T-helper 2 cell treated with Interferon-gamma antibody and Interleukin-4, amounts not matched to agents 5 μg/mL and 100 μg/mL, for 36 hours (primary cell): ENCODE measurements around the gene ITPR1.

Source experiments
- DNase-seq: peaks from one replicate; pipeline ENCODE4 v3.0.0; 2021; ENCODE audit warnings: low spot score
- H3K27ac Mint-ChIP-seq: one replicate; pipeline ENCODE4 v1.8.0; 2021; ENCODE audit warnings: mild to moderate bottlenecking, mixed read lengths
- H3K27me3 Mint-ChIP-seq: one replicate; pipeline ENCODE4 v1.8.0; 2021; ENCODE audit warnings: low read depth, mixed read lengths
- H3K36me3 Mint-ChIP-seq: one replicate; pipeline ENCODE4 v1.8.0; 2021; ENCODE audit warnings: low read depth, mixed read lengths
- H3K4me1 Mint-ChIP-seq: one replicate; pipeline ENCODE4 v1.8.0; 2021; ENCODE audit warnings: low read depth, mixed read lengths
- H3K4me3 Mint-ChIP-seq: one replicate; pipeline ENCODE4 v1.8.0; 2022; ENCODE audit warnings: mild to moderate bottlenecking, moderate library complexity, mixed read lengths
- H3K9me3 Mint-ChIP-seq: one replicate; pipeline ENCODE4 v1.8.0; 2021; ENCODE audit warnings: mixed read lengths

The ITPR1 gene

DNA sequence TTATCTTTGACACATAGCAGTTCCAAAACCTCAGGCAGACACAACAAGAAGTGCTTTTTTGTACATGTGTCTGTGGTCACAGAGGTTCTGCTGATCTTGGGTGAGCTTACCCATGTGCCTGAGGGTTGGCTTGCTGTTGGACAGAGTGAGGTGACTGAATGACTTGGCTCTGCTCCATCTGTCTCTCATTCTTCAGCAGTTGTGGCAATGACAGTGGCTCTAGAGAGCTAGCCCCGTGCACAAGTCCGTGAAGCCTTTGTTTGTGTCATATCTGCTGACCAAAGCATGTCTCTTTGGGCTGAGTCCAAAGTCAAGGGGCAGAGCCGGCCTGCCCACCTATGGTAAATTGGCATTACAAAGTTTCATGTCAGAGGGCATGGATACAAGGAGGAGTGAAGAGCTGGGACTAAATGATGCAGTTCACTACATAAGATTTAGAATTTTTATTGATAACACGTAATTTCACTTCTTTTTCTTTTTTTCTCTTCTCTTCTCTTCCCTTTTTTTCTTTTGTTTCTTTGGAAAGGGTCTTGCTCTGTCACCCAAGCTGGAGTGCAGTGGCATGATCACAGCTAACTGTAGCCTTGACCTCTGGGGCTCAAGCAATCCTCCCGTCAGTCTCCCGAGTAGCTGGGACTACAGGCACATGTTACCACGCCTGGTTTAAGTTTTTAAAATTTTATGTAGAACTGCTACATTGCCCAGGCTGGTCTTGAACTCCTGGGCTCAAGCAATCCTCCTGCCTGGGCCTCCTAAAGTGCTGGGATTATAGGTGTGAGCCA is 77.9 kb downstream of the ITPR1 start:
- H3K27ac Mint-ChIP-seq: no peak overlapping the region
- H3K36me3 Mint-ChIP-seq: no peaks in the 10 kb centered on the region
- no peak for DNase-seq
- H3K4me1 Mint-ChIP-seq: peaks cover 3% of the 10 kb centered on the region
- H3K27me3 Mint-ChIP-seq: no peaks in the 10 kb centered on the region
- no peaks in the 10 kb centered on the region for H3K9me3 Mint-ChIP-seq
- H3K4me3 Mint-ChIP-seq: no peak overlapping the region

- no peak for DNase-seq
- no peaks in the 10 kb centered on the region for H3K36me3 Mint-ChIP-seq
- no peaks in the 10 kb centered on the region for H3K27me3 Mint-ChIP-seq
- no peaks in the 10 kb centered on the region for H3K9me3 Mint-ChIP-seq
- peaks cover 3% of the 10 kb centered on the region for H3K4me1 Mint-ChIP-seq
- H3K4me3 Mint-ChIP-seq: no peak overlapping the region
- H3K27ac Mint-ChIP-seq: no peak overlapping the region
Measured at GRCh38 chr3:4571690-4572334, 78.7 kb downstream of the ITPR1 start.

DNA sequence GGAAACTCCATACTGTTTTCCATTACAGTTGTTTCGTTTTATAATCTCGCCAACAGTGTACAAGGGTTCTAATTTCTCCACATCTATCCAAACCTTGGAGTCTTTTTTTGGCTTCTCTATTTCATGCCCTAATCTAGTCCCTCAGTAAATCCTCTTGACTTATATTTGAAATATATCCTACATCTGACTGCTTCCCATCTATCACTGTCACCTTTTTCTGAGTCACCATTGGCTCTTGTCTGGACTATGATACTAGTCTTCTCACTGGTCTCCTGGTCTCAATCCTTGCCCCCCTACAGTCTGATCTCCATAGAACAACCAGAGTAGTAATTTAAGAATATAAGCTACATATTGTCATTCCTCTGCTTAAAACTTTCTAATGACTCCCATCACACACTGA is 80.0 kb downstream of the ITPR1 start:
- Mint-ChIP-seq H3K27ac (no peak overlapping the region), H3K36me3 (no peaks in the 10 kb centered on the region), H3K4me3 (no peak overlapping the region), H3K9me3 (no peaks in the 10 kb centered on the region), H3K4me1 (peaks cover 3% of the 10 kb centered on the region), H3K27me3 (no peaks in the 10 kb centered on the region)
- DNase-seq: no peak

DNA sequence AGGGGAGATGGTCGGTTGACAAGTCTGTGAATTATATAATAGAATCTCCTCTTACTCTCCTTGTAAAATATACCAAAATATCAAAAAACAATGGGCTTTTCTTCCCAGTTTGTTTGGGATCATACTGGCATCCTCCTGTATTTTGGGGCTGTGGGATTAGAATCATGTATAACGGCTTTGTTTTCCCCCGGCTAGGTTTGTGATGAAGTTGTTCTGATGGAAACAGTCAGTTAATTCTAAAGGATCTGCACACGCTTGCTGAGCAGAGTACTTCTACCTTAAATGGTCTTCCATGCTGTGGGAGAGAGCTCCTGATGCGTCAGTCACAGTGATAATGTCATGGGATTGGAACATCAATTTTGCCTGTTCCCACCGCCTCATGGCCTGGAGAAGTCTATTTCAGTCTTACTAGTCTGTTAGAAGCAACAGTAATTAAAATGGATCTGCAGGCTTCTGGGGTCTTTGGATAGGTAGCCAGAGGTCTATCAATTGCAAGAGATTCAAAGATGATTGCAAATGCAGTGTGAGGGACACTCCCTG is 81.3 kb downstream of the ITPR1 start:
- Mint-ChIP-seq H3K36me3 (no peaks in the 10 kb centered on the region), H3K4me1 (peaks cover 3% of the 10 kb centered on the region), H3K9me3 (no peaks in the 10 kb centered on the region), H3K27ac (no peak overlapping the region), H3K27me3 (no peaks in the 10 kb centered on the region), H3K4me3 (no peak overlapping the region)
- DNase-seq: no peak

DNA sequence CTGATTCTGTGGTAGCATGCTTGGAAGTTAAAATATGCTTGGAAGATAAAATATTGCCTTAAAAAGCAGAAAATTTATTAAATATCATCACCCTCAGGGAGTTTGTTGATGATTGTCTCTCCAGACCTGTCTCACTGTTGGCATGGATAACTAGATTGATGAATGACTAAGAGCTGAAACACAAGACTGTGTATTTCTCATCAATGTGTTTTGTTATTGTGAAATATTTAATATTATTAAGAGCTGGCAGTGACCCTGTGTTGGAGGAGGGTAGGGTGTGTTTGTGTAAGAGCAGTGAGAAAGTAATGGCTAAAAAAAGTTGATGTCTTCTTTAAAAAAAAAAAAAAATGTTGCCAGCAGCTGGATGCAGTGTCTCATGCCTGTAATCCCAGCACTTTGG is 82.2 kb downstream of the ITPR1 start:
- Mint-ChIP-seq H3K4me1 (peaks cover 3% of the 10 kb centered on the region), H3K27me3 (no peaks in the 10 kb centered on the region), H3K27ac (no peak overlapping the region), H3K36me3 (no peaks in the 10 kb centered on the region), H3K4me3 (no peak overlapping the region), H3K9me3 (no peaks in the 10 kb centered on the region)
- no peak for DNase-seq

DNA sequence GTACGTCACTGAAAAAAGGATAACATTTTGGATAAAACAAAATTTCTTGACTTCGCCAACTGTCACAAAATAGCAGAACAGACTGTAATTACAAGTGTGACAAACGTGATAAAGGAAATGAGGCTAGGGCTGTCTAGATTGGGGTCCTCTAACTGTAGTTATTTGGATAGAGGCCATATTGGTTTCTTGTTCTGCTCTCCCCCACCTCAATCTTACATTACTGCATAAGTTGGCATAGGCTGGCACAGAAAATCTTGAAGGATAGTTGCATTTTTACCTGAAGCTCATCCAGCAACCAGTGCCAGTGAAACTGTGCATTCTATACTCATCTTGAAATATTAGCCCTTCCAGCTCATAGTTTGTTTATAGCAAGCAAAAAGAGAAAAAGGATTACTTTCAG is 84.6 kb downstream of the ITPR1 start:
- no peaks in the 10 kb centered on the region for H3K36me3 Mint-ChIP-seq
- DNase-seq: no peak
- no peaks in the 10 kb centered on the region for H3K9me3 Mint-ChIP-seq
- no peak overlapping the region for H3K4me3 Mint-ChIP-seq
- H3K4me1 Mint-ChIP-seq: no peaks in the 10 kb centered on the region
- no peak overlapping the region for H3K27ac Mint-ChIP-seq
- no peaks in the 10 kb centered on the region for H3K27me3 Mint-ChIP-seq

DNA sequence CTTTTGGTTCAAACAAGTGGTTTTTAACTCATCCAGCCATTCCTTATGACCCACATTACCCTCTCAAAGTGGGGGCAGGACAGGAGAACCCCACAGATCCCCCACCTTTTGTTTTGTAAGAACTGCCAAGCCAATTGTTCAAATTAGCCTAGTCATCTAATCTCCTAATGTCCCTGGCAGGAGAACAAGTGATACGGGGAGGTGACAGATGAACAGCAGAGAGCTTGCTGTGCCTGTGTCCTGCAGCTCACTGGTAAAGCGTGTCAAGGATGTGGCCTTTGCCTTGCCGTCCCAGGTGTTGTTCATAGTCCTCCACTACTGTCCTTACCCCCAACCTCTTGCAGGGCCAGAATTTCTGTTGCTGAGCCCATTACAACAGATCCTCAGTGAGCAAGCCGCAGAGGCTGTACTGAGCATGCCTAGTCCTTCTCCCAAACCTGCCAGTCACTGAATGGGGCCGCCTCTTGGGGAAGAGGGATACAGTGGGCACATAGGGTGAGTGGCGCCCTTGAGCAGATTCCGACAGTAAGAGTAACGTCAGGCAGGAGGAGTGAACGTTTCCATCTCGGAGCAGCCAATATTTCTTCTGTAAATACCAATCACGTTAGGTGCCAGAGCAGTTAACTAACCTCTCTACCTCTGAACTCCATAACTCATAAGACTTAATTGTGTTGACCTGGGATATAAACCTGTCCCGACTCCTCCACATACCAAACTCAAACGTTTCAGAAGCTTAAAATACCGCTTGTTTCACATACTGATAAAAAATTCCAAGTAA is 87.4 kb downstream of the ITPR1 start:
- Mint-ChIP-seq H3K4me1 (peaks cover 13% of the 10 kb centered on the region), H3K4me3 (no peak overlapping the region), H3K27me3 (no peaks in the 10 kb centered on the region), H3K27ac (no peak overlapping the region), H3K36me3 (no peaks in the 10 kb centered on the region), H3K9me3 (no peaks in the 10 kb centered on the region)
- no peak for DNase-seq

GRCh38 chr3:4581124-4581424 is 87.9 kb downstream of the ITPR1 start:
- Mint-ChIP-seq H3K9me3 (no peaks in the 10 kb centered on the region), H3K4me3 (no peak overlapping the region), H3K36me3 (no peaks in the 10 kb centered on the region), H3K4me1 (peaks cover 14% of the 10 kb centered on the region), H3K27ac (no peak overlapping the region), H3K27me3 (no peaks in the 10 kb centered on the region)
- no peak for DNase-seq

- Mint-ChIP-seq H3K27me3 (no peaks in the 10 kb centered on the region), H3K4me3 (no peak overlapping the region), H3K9me3 (no peaks in the 10 kb centered on the region), H3K27ac (no peak overlapping the region), H3K4me1 (peaks cover 14% of the 10 kb centered on the region), H3K36me3 (no peaks in the 10 kb centered on the region)
- no peak for DNase-seq
Measured at GRCh38 chr3:4581498-4581897, 88.3 kb downstream of the ITPR1 start.

GRCh38 chr3:4581920-4582611 is 88.9 kb downstream of the ITPR1 start:
- Mint-ChIP-seq H3K27ac (no peak overlapping the region), H3K9me3 (no peaks in the 10 kb centered on the region), H3K27me3 (no peaks in the 10 kb centered on the region), H3K4me1 (peaks cover 17% of the 10 kb centered on the region), H3K36me3 (no peaks in the 10 kb centered on the region), H3K4me3 (no peak overlapping the region)
- no peak for DNase-seq

DNA sequence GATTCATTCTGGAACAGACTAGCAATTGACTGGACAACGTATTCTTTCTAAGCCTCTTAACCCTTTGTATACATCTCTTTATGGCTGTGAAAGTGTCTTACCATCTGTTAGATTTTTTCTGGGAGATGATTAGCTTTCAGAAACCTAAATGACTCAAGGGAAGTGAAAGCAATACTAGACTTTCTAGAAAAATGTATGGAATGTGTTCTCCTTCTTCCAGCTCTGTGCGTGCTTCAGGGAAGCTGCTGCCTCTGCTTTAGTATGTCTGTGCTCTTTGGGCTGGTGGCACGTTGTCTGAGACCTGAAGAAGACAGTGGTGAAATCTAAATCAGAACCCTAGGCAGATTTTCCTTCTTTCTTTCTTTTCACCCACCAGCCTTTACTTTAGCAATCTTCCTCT is 89.5 kb downstream of the ITPR1 start:
- Mint-ChIP-seq H3K4me3 (no peak overlapping the region), H3K27me3 (no peaks in the 10 kb centered on the region), H3K4me1 (peaks cover 19% of the 10 kb centered on the region), H3K9me3 (no peaks in the 10 kb centered on the region), H3K36me3 (no peaks in the 10 kb centered on the region), H3K27ac (no peak overlapping the region)
- DNase-seq: no peak

- Mint-ChIP-seq H3K4me3 (no peak overlapping the region), H3K4me1 (peaks cover 24% of the 10 kb centered on the region), H3K27ac (no peak overlapping the region), H3K27me3 (no peaks in the 10 kb centered on the region), H3K9me3 (no peaks in the 10 kb centered on the region), H3K36me3 (no peaks in the 10 kb centered on the region)
- no peak for DNase-seq
Measured at GRCh38 chr3:4583416-4583815, 90.3 kb downstream of the ITPR1 start.

DNA sequence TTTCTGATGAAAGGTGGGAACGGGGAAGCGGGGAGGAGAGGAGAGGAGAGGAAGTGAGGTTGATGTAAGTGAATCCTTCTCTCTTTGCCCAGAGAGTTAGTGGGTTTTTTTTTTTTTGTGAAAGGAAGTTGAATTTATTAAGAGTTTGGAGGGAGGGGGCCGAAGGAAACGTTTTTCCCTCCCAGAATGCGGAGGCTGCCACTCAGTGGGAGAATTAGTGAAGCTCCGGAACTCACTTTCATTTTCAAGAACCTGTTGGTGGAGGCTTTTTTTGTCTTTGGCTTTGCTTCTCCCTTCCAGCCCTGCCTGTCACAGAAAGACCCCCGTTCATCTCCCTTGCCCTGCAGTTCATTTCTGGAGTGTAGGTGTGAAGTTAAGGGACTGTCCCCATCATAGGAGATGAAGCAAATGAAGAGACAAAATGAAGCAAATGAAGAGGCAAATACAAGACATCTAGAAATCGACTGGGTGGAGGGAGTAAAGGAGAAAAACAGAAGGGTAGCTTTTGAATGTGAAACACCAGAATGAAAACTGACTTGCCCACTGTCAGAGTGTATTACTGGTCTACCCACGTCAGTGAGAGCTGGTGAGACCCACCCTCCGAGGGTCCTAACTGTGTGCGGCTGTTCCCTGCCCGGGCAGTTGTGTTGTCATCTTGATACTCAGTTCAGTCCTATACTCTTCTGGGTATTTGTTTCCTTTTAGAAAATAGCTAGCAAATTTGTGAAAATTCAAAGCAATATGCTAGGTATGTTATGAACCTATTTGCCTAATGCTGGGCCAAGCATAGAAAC is 91.5 kb downstream of the ITPR1 start:
- peaks cover 29% of the 10 kb centered on the region for H3K4me1 Mint-ChIP-seq
- no peaks in the 10 kb centered on the region for H3K27me3 Mint-ChIP-seq
- no peaks in the 10 kb centered on the region for H3K36me3 Mint-ChIP-seq
- peak overlapping the region; percentile 83 for H3K4me3 Mint-ChIP-seq
- H3K27ac Mint-ChIP-seq: peak overlapping the region; percentile 80
- H3K9me3 Mint-ChIP-seq: no peaks in the 10 kb centered on the region
- peak; percentile 14 for DNase-seq
